D721Med (cell line): ENCODE results near the gene DIS3L2.
A peak's percentile ranks its signal among the peaks of the same experiment; 100 is the strongest.

Source experiments
- DNase-seq: peaks from one replicate; pipeline ENCODE4 v3.0.0; 2011; ENCODE audit warnings: low spot score; ENCODE audit not compliant: insufficient read length
- FAIRE-seq: peaks from 2 replicates; lab custom pipeline; 2011; peaks lifted over from hg19 to GRCh38; lab: Jason Lieb, UNC
- CTCF ChIP-seq: IDR thresholded peaks from 2 replicates; pipeline ENCODE4 v1.5.1; 2012; ENCODE audit warnings: mild to moderate bottlenecking, control low read depth; ENCODE audit not compliant: insufficient read depth; ENCODE audit errors: missing control alignments

DIS3L2 gene

GRCh38 chr2:231961349-231962166, at the start of gene DIS3L2:
TSS of gene DIS3L2 (plus strand) at chr2:231961713. CDS start at chr2:232014928, 53,215 bp downstream.
- FAIRE-seq (no peak), DNase-seq (peak; percentile 79)
- TF ChIP-seq CTCF, result no peak

- TF ChIP-seq CTCF, result no peak
- FAIRE-seq (no peak), DNase-seq (no peak)
Measured at GRCh38 chr2:231914077-231914690, 47.3 kb upstream of the DIS3L2 start.

- no peak for TF ChIP-seq CTCF
- DNase-seq, result no peak
- FAIRE-seq, result no peak
Measured at GRCh38 chr2:231917280-231918066, 44.0 kb upstream of the DIS3L2 start.

- no peak for DNase-seq
- no peak for FAIRE-seq
- TF ChIP-seq CTCF, result no peak
Measured at GRCh38 chr2:231918501-231919330, 42.8 kb upstream of the DIS3L2 start.

- no peak for DNase-seq
- no peak for FAIRE-seq
- no peak for TF ChIP-seq CTCF
Measured at GRCh38 chr2:231919341-231920035, 42.0 kb upstream of the DIS3L2 start.

- DNase-seq (peak; percentile 1), FAIRE-seq (no peak)
- no peak for TF ChIP-seq CTCF
Measured at GRCh38 chr2:231920366-231920765, 41.1 kb upstream of the DIS3L2 start.
